ENCODE data around the gene TAS2R8.
"Not testable (repeated sequence)": the region's sequence is repeated elsewhere in the genome, so short reads cannot be mapped to it uniquely, and the experiment has no call there.

Gene TAS2R8

DNA sequence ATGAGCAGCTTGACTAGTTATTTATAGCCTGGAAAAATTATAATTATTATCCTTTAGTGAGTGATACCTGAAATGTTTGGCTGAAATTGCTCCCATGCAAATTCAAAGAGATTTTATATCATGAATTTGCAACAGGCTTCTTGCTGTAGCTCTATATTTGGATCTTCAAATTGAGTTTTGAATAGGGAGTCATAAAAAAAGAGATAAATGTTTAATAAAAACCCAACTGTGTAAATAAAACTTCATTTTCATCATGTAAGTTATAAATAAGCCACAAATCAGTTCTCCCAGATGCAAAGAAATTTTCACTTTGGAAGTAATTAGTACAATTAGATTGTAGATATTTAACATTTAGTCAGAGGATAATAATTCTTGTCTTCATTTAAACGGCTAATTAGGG is at the start of gene TAS2R8:
TSS of gene TAS2R8 (minus strand) at position 101 of the 400 bp plus-strand sequence. CDS start 306 bp downstream, outside the sequence.
- in situ Hi-C loops (cut with MboI; ENCODE audit: low sequenced_read_pairs), result no loop called here

DNA sequence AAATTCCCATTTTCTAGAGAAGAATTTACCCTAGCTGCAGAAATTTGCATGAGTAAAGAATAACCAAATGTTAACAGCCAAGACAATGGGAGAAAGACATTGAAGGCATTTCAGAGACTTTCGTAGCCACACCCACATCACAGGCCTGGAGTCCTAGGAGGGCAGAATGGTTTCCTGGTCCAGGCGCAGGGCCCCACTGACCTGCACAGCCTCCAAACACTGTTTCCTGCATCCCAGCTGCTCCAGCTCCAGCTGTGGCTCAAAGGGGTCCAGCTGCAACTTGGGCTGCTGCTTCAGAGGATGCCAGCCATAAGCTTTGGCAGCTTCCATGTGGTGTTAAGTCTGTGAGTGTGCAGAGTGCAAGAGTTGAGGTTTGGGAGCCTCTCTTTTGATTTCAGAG is 48.7 kb upstream of the TAS2R8 start:
- in situ Hi-C loops (cut with MboI; ENCODE audit: low sequenced_read_pairs), result no loop called here

GRCh38 chr12:10853776-10854175 is 46.7 kb upstream of the TAS2R8 start:
- in situ Hi-C loops (cut with MboI; ENCODE audit: low sequenced_read_pairs), result no loop called here

DNA sequence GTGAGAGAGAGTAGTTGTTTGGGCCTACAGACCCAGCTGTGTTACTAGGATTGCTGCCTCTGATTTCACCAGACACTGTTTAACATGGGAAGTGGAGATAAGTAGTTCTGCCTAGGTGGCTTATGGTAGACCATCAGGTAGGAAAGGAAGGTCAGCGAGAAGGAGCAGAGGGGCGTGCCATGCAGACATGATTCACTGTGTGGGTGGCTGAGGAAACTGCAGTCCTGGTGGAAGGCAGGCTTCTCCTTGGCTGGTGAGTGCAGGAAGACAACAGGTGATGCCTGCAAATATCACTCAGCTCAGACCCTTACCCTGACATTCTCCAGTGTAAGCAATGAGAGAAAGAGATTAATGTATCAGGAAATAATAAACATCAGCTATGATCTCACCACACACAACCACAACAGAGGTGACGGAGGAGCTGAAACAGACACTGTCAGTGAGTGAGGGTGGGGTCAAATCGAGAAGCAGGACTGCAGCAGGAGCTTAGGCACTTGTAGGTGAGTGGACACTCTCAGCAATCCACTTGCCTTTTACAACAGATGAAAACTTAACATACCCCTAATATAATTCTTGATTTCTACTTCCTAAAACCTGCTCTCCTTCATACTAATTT is 44.3 kb upstream of the TAS2R8 start:
- in situ Hi-C loops (cut with MboI; ENCODE audit: low sequenced_read_pairs), result no loop called here

- in situ Hi-C loops (cut with MboI; ENCODE audit: low sequenced_read_pairs), result no loop called here
Measured at GRCh38 chr12:10849425-10849878, 42.4 kb upstream of the TAS2R8 start, which contains the start of gene PRR4. TSS of gene PRR4 (minus strand) at chr12:10849475. CDS start at chr12:10849437, 38 bp downstream.

GRCh38 chr12:10847744-10848143 is 40.7 kb upstream of the TAS2R8 start:
- in situ Hi-C loops (cut with MboI; ENCODE audit: low sequenced_read_pairs), result no loop called here

GRCh38 chr12:10842862-10843261 is 35.8 kb upstream of the TAS2R8 start:
- in situ Hi-C loops (cut with MboI; ENCODE audit: low sequenced_read_pairs), result no loop called here

GRCh38 chr12:10838461-10838860 is 31.4 kb upstream of the TAS2R8 start:
- in situ Hi-C loops (cut with MboI; ENCODE audit: low sequenced_read_pairs), result no loop called here

- in situ Hi-C loops (cut with MboI; ENCODE audit: low sequenced_read_pairs), result no loop called here
Measured at GRCh38 chr12:10829994-10830393, 22.9 kb upstream of the TAS2R8 start.

DNA sequence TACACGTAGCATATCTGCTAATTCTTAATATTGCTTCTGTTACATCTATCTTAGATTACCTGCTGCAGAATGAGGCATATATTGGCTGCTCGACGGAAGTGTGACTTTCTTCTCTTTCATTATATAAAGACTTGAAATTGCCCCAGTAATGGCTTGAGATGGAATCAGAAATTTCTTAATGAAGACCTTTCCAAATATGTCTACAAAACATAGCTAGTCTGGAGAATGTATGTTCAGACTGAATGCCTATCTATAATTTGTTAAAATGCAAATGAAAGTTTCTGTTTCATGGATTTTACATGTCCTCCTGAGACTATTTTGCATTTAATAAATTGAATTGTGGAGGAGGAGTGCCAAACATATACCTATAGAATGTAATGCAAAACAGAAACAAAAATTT is 19.2 kb upstream of the TAS2R8 start, which contains the start of gene TAS2R10:
TSS of gene TAS2R10 (minus strand) at position 101 of the 400 bp plus-strand sequence. CDS start at position 12, 89 bp downstream.
- in situ Hi-C loops (cut with MboI; ENCODE audit: low sequenced_read_pairs), result no loop called here

DNA sequence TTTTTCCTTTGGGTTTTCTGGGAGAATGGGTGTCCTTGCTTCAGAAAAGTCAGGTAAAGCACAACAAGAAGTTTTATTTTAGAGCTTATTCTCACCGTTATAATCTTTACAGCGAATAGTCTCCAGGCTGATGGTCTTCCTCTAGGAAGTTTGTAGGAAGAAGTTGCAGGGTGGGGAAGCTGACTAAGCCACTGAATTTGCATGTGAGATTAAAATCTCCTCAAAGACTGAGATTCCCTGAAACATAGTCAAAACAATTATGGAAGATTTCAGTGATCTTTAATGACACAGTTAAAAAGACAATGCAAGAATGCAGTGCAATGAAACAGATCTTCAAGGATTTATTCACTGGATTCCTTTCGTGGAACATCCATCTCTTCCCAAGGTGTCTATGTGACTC is 17.9 kb upstream of the TAS2R8 start:
- in situ Hi-C loops (cut with MboI; ENCODE audit: low sequenced_read_pairs), result no loop called here

- in situ Hi-C loops (cut with MboI; ENCODE audit: low sequenced_read_pairs), result no loop called here
Measured at GRCh38 chr12:10811883-10812536, 4.9 kb upstream of the TAS2R8 start.

- in situ Hi-C loops (cut with MboI; ENCODE audit: low sequenced_read_pairs), result no loop called here
Measured at GRCh38 chr12:10810068-10810467, 3.0 kb upstream of the TAS2R8 start, which contains the start of gene TAS2R9. TSS of gene TAS2R9 (minus strand) at chr12:10810168. CDS start at chr12:10810075, 93 bp downstream.

DNA sequence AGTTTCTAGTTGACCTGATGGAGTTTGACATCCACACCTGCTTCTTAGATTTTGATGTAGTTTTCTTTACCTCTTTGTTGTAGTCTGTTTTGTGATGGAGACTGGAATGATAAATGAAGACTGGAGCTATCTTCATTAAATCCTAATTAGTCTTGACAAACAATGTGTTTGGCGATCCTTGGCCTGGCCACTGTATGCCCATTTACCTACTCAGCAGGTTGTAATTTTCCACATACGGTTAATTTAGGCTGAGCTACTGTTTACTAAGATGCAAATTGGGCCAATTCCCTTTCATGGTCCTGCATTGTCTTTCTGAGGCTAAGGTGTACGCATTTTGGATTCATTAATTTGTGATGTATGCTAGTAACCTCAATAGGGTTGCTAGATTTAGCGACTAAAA is 4.5 kb downstream of the TAS2R8 start, which contains the start of gene TAS2R7:
TSS of gene TAS2R7 (minus strand) at position 41 of the 400 bp plus-strand sequence. CDS start 57 bp downstream, outside the sequence.
- in situ Hi-C loops (cut with MboI; ENCODE audit: low sequenced_read_pairs), result no loop called here

- in situ Hi-C loops (cut with MboI; ENCODE audit: low sequenced_read_pairs), result no loop called here
Measured at GRCh38 chr12:10801741-10802140, 5.3 kb downstream of the TAS2R8 start.

DNA sequence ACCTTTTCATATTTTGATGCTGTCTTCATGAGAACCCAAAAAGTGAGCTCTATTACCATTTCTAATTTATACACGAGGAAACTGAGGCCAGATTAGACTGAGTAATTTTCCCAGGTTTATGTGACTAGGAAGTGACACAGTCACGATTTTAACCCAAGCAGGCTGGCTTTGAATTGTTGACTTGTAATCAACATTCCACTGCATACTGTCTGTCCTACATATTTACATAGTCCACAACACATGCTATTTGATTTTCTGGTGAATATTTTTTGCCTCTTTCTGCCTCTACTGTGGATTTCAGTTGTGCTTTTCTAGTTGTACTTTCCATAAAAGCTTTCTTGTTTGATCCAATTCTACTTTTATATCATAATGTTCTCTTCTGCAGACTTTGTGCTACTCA is 12.9 kb downstream of the TAS2R8 start:
- in situ Hi-C loops (cut with MboI; ENCODE audit: low sequenced_read_pairs), result no loop called here

DNA sequence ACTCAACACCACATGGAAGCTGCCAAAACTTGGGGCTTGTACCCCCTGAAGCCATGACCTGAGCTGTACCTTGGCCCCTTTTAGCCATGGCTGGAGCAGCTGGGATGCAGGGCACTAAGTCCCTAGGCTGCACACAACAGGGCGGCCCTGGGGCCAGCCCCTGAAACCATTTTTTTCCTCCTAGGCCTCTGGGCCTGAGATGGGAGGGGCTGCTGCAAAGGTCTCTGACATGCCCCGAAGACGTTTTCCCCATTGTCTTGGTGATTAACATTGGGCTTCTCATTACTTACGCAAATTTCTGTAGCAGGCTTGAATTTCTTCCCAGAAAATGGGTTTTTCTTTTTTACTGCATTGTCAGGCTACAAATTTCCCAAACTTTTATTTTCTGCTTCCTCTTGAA is 15.3 kb downstream of the TAS2R8 start:
- in situ Hi-C loops (cut with MboI; ENCODE audit: low sequenced_read_pairs), result not testable (repeated sequence)

DNA sequence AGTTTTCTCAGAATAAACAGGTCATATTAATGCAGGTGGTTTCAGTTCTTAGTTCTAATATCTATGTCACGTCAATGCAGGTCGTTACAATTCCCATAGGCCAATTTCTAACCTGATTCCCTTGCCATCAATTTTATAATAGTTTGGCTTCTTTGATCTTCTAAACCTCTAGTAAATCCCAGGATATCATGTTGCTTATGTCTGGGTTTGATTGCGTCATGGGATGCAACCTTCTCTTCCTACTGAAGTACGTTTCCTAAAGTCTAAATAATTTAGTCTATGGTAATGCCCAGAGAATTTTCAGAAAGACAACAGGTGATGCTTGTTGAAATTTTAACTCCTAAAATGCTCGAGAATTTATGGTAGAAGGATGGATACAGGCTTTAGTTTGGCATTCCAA is 23.8 kb downstream of the TAS2R8 start:
- in situ Hi-C loops (cut with MboI; ENCODE audit: low sequenced_read_pairs), result no loop called here

GRCh38 chr12:10779103-10779502 is 28.0 kb downstream of the TAS2R8 start:
- in situ Hi-C loops (cut with MboI; ENCODE audit: low sequenced_read_pairs), result loop anchor here (10.0 kb wide), 1 partner anchor 706 kb away; no protein-coding TSS in a partner anchor

DNA sequence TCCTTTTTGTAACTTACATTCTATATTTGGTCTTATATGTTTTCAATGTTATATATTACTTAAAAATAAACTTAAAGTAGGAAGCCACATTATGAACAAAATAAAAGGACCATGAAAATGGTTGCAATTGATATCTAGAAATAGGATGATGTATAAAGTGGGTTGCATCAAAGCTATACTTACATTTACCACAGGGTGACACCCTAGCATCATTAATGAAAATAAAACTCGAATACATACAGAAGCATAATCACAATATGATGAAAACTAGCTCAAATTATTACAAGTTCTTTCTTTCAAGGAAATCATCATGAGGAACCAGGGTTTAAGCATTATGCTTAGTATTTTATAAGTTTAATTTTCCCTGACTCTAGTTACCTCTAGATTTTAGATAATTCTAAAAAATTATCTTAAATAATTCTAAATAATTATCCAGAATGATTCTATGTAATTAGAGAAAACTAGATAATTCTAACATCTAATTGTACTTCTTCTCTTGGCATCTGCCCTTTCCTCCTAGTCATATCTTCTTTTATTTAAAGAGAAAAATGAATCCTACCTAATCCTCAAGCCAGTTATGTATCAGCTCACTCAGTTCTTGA is 35.9 kb downstream of the TAS2R8 start:
- in situ Hi-C loops (cut with MboI; ENCODE audit: low sequenced_read_pairs), result loop anchor here (10.0 kb wide), 1 partner anchor 714 kb away; no protein-coding TSS in a partner anchor

GRCh38 chr12:10759657-10760056 is 47.4 kb downstream of the TAS2R8 start:
- in situ Hi-C loops (cut with MboI; ENCODE audit: low sequenced_read_pairs), result no loop called here

DNA sequence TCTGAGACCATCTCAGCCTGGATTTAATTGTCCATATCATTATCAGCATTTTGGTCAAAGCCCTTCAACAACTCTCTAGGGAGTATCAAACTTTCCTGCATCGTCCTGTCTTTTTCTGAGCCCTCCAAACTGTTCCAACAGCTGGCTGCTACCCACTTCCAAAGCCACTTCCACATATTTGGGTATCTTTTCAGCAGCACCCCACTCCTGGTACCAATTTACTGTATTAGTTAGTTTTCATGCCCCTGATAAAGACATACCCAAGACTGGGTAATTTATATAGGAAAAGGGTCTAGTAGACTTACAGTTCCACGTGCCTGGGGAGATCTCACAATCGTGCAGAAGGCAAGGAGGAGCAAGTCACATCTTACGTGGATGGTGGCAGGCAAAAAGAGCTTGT is 50.9 kb downstream of the TAS2R8 start:
- in situ Hi-C loops (cut with MboI; ENCODE audit: low sequenced_read_pairs), result no loop called here

Measured in HL-60/S4 treated with retinoic acid at 250 ng/mL for 4 days and 3 days (cell line).